ENCODE data around the gene PPP3CA. TPM values are rescaled to one million over a fixed set of nuclear protein-coding genes. Genes with fewer than 3 reads are reported as not detected.
A peak's percentile ranks its signal among the peaks of the same experiment; 100 is the strongest.

The PPP3CA gene
- polyA plus RNA-seq, 1 donor (not counting 4 experiments of a cell fraction or from before 2014, with no cell fraction given) = 43.3 TPM

- H3K79me2 ChIP-seq (ENCODE audit: control insufficient read depth, insufficient read depth, low read length) = peaks cover 77% of the 10 kb centered on the region
- H3K4me3 ChIP-seq (ENCODE audit: control insufficient read depth in 2 of 3, extremely low read depth in 1 of 3, insufficient read depth in 2 of 3, low read depth in 1 of 3, low read length in 3 of 3) = no peak overlapping the region
- FAIRE-seq = peak; percentile 17
- TF ChIP-seq CTCF (optimal IDR thresholded peaks at IDR 0.05 in 1 of 3, IDR thresholded peaks at IDR 0.05 in 1 of 3, conservative IDR thresholded peaks at IDR 0.05 in 1 of 3; ENCODE audit: extremely low read depth in 1 of 3, insufficient read depth in 2 of 3, low read length in 3 of 3) (no peak), EZH2 (IDR thresholded peaks at IDR 0.05; ENCODE audit: low read length) (no peak)
- H3K4me2 ChIP-seq (ENCODE audit: control insufficient read depth, extremely low read depth, insufficient read depth, low read depth, low read length) = no peak overlapping the region
- no peaks in the 10 kb centered on the region for H4K20me1 ChIP-seq (ENCODE audit: control insufficient read depth, extremely low read depth, insufficient read depth, low read length)
- H3K27ac ChIP-seq (ENCODE audit: control insufficient read depth, insufficient read depth, low read length) = peak overlapping the region; percentile 41
- no peaks in the 10 kb centered on the region for H3K9me1 ChIP-seq (ENCODE audit: control insufficient read depth, extremely low read depth, insufficient read depth, low read length)
- dilution Hi-C loops (cut with MboI; ENCODE audit: extremely low pct_ligation_motif_present, low sequenced_read_pairs) = no loop called here
- DNase-seq (ENCODE audit: low read depth, low spot score) = no peak
- H2AFZ ChIP-seq (ENCODE audit: control insufficient read depth, low read length) = no peak overlapping the region
- no peaks in the 10 kb centered on the region for H3K9me3 ChIP-seq (ENCODE audit: control insufficient read depth, low read depth, low read length)
- no peaks in the 10 kb centered on the region for H3K36me3 ChIP-seq (ENCODE audit: control insufficient read depth in 2 of 2, extremely low read depth in 1 of 2, insufficient read depth in 2 of 2, low read length in 2 of 2)
- H3K27me3 ChIP-seq (ENCODE audit: control insufficient read depth, extremely low read depth, insufficient read depth, low read length) = no peaks in the 10 kb centered on the region
- no peak overlapping the region for H3K9ac ChIP-seq (ENCODE audit: control insufficient read depth, extremely low read depth, insufficient read depth, low read length)
- H3K4me1 ChIP-seq (ENCODE audit: control insufficient read depth, extremely low read depth, insufficient read depth, low read length) = peaks cover 17% of the 10 kb centered on the region
These were observed 107.7 kb downstream of the PPP3CA start for GRCh38 chr4:101239665-101240064.

GRCh38 chr4:101238706-101239105, 108.6 kb downstream of the PPP3CA start:
- Histone ChIP-seq H4K20me1 (ENCODE audit: control insufficient read depth, extremely low read depth, insufficient read depth, low read length) (no peaks in the 10 kb centered on the region), H2AFZ (ENCODE audit: control insufficient read depth, low read length) (no peak overlapping the region), H3K79me2 (ENCODE audit: control insufficient read depth, insufficient read depth, low read length) (peaks cover 77% of the 10 kb centered on the region), H3K9ac (ENCODE audit: control insufficient read depth, extremely low read depth, insufficient read depth, low read length) (peak overlapping the region; percentile 25), H3K36me3 (ENCODE audit: control insufficient read depth in 2 of 2, extremely low read depth in 1 of 2, insufficient read depth in 2 of 2, low read length in 2 of 2) (no peaks in the 10 kb centered on the region), H3K9me3 (ENCODE audit: control insufficient read depth, low read depth, low read length) (no peaks in the 10 kb centered on the region), H3K27me3 (ENCODE audit: control insufficient read depth, extremely low read depth, insufficient read depth, low read length) (no peaks in the 10 kb centered on the region), H3K4me1 (ENCODE audit: control insufficient read depth, extremely low read depth, insufficient read depth, low read length) (peaks cover 17% of the 10 kb centered on the region), H3K27ac (ENCODE audit: control insufficient read depth, insufficient read depth, low read length) (peak overlapping the region; percentile 41), H3K9me1 (ENCODE audit: control insufficient read depth, extremely low read depth, insufficient read depth, low read length) (no peaks in the 10 kb centered on the region), H3K4me2 (ENCODE audit: control insufficient read depth, extremely low read depth, insufficient read depth, low read depth, low read length) (peak overlapping the region; percentile 49), H3K4me3 (ENCODE audit: control insufficient read depth in 2 of 3, extremely low read depth in 1 of 3, insufficient read depth in 2 of 3, low read depth in 1 of 3, low read length in 3 of 3) (no peak overlapping the region)
- TF ChIP-seq EZH2 (IDR thresholded peaks at IDR 0.05; ENCODE audit: low read length) = no peak
- TF ChIP-seq CTCF (optimal IDR thresholded peaks at IDR 0.05 in 1 of 3, IDR thresholded peaks at IDR 0.05 in 1 of 3, conservative IDR thresholded peaks at IDR 0.05 in 1 of 3; ENCODE audit: extremely low read depth in 1 of 3, insufficient read depth in 2 of 3, low read length in 3 of 3) = no peak
- FAIRE-seq = no peak
- DNase-seq (ENCODE audit: low read depth, low spot score) = no peak
- dilution Hi-C loops (cut with MboI; ENCODE audit: extremely low pct_ligation_motif_present, low sequenced_read_pairs) = no loop called here
